ENCODE measurements around the gene AMER2. TPM values are rescaled to one million over a fixed set of nuclear protein-coding genes. Genes with fewer than 3 reads are reported as not detected.

The AMER2 gene
- total RNA-seq, 4 donors from 2014 or later = 0.94 to 9.5 TPM; not detected in 2

GRCh38 chr13:25116044-25116443, 56.0 kb downstream of the AMER2 start:
- no peak for TF ChIP-seq CTCF (IDR thresholded peaks at IDR 0.05; ENCODE audit: low read depth)

GRCh38 chr13:25114220-25114619, 57.9 kb downstream of the AMER2 start:
- TF ChIP-seq CTCF (IDR thresholded peaks at IDR 0.05; ENCODE audit: low read depth) = no peak

- TF ChIP-seq CTCF (IDR thresholded peaks at IDR 0.05; ENCODE audit: low read depth) = no peak
These were observed 59.3 kb downstream of the AMER2 start for GRCh38 chr13:25112695-25113255.

Small RNA genes within 50 kb of the gene (small RNA-seq; reads per million reads assigned to genes)
- not detected for gene AL359757.1
- gene AL359757.2 = not detected

Other genes starting within 250 kb of the AMER2 start
- gene PABPC3, start 76.2 kb downstream of the AMER2 start, total RNA-seq = under 1 TPM; 0.17 to 0.33 (median 0.20) TPM
- 10 to 100 TPM; 13.9 to 29.6 (median 23.1) TPM for gene MTMR6, start 115.2 kb upstream of the AMER2 start, total RNA-seq
- gene NUP58, start 129.3 kb upstream of the AMER2 start, total RNA-seq = 10 to 100 TPM; 27.1 to 55.8 (median 43.8) TPM
- gene ATP8A2, start 199.7 kb upstream of the AMER2 start, total RNA-seq = under 1 TPM in 2 of 4 donors, not detected in 2; under 0.01 to 0.17 TPM

All from subcutaneous adipose tissue (tissue), 4 donors.